Epidermal melanocyte (primary cell): ENCODE data around the gene SORT1.
"Not testable (repeated sequence)": the region's sequence is repeated elsewhere in the genome, so short reads cannot be mapped to it uniquely, and the experiment has no call there.

Source experiments
- DNase-seq: peaks from one replicate; pipeline ENCODE4 v3.0.0; 2011; ENCODE audit warnings: low spot score; ENCODE audit not compliant: insufficient read length

Gene SORT1

DNA sequence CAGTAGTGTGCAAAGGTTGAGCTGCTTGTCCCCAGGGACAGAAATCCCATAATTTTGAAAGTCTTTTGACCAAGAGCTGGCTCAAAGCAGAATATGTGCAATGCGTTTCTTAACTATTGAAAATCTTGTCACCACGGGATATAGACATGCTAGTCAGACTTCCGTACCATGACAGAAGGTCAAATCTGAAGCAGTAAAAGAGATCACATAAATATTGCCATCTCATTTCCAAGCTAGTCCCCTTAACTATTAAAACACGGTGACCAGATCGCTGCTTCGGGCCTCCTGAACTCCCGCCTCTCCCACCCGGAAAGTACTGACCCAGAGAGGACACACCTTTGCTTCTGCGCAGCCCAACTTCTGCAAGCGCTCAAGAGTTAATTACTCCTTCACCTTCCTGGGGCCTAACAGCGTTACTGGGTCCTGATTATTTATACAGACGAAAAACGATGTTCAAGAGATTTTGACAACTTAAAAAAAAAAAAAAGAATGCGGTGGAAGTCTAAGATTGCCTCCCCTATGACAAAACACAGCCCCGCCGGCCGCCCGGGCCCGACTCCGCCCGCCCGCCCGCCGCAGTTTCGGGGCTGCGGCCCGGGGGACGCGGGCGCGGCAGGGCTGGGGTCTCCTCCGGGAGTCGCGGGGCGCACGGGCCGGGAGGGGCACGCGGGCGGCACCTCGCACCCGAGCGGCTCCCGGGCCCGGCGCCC lies 692 bp downstream of the SORT1 start:
- no peak for DNase-seq

- DNase-seq: no peak
Measured at GRCh38 chr1:109396513-109396839, 1.2 kb downstream of the SORT1 start.

DNA sequence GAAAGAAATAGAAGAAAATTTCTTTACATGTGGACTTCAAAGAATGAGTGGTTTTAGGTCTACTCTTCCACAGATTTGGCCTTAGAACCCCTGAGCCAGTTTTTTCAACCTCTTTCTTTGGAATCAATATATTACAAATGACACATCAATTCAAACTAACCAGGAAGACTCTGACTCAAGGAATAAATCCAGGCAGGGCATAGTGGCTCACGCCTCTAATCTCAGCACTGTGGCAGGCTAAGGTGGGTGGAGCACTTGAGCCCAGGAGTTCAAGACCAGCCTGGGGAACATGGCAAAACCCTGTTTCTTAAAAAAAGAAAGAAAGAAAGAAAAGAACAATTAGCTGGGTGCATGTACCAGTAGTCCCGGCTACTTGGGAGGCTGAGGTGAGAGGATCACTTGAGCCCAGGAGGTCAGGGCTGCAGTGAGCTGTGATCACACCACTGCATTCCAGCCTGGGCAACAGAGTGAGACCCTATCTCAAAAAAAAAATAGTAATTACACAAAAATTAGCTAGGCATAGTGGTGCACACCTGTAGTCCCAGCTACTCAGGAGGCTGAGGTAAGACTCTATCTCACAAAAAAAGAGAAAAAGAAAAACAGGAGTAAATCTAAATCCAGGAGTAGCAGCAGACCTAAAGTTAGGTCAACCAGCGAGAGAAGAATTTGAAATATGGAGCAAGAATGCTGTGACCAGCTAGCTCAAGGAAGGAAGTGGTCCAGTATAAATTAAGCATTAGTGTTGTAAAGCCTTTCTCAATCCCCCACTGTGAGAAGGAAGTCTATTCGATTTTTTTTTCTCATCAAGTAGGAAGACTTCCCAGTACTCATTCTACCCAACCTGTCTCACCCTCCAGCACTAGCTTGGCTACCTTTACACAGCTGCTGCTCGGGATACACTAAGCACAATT lies 1.9 kb downstream of the SORT1 start:
- DNase-seq: no peak

DNA sequence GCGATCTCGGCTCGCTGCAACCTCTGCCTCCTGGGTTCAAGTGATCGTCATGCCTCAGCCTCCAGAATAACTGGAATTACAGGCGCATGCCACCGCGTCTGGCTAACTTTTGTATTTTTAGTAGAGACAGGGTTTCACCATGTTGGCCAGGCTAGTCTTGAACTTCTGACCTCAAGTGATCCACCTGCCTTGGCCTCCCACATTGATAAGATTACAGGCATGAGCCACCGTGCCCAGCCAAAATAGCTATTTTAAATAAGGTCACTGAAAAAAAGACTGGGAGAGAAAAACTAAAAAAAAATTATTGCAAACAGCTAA lies 2.5 kb downstream of the SORT1 start:
- not testable (repeated sequence) for DNase-seq

DNA sequence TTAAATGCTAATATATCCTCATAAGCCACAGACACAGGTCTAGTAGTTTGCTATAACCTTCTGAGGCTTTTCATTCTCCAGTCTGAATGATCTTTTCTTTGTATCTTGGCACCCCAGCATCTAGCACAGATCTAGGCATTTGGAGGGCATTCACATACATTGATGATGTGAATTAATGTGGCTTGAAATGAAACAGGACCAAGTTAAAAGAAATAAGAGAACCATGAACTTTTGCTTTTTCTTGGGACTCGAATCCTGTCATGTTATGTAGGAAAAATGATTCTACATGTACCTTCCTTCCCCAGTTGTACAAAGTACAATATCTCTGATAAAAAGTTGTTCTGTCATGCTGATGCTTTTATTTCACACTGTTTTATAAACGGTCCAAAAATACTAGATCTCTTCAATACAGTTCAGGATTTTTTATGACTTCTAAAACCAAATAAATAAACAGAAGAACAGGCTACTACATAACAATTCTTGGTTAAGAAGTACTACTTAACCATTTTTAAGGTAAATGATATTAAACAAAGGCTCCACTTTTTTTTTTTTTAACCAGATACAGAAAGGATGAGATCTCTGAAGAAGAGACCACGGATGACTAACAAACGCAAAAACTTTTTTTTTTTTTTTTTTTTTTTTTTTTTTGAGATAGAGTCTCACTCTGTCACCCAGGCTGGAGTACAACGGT lies 3.0 kb downstream of the SORT1 start:
- DNase-seq: no peak

- no peak for DNase-seq
Measured at GRCh38 chr1:109393617-109394233, 4.0 kb downstream of the SORT1 start.

GRCh38 chr1:109392788-109393616 lies 4.7 kb downstream of the SORT1 start:
- peak; percentile 68 for DNase-seq

- no peak for DNase-seq
Measured at GRCh38 chr1:109392037-109392787, 5.5 kb downstream of the SORT1 start.

DNA sequence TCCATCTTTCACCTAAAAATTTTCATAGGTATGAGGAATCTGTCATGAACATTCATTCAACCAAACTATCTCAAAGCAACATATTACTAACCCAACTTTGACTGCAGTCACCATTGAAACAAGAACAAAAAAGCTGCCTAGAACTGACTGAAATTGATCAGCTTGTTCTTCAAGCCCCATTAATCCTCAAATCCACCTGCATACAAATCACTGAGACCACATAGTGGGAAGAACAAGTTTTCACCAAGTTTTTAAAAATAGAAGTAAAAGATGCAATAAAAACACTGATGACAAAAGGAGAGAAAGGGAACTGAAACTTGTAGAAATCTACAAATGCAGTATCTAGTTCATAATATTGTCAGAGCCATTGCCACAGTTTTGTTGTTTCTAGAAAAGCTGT lies 6.1 kb downstream of the SORT1 start:
- DNase-seq: no peak

- DNase-seq: no peak
Measured at GRCh38 chr1:109391157-109391556, 6.6 kb downstream of the SORT1 start.

DNA sequence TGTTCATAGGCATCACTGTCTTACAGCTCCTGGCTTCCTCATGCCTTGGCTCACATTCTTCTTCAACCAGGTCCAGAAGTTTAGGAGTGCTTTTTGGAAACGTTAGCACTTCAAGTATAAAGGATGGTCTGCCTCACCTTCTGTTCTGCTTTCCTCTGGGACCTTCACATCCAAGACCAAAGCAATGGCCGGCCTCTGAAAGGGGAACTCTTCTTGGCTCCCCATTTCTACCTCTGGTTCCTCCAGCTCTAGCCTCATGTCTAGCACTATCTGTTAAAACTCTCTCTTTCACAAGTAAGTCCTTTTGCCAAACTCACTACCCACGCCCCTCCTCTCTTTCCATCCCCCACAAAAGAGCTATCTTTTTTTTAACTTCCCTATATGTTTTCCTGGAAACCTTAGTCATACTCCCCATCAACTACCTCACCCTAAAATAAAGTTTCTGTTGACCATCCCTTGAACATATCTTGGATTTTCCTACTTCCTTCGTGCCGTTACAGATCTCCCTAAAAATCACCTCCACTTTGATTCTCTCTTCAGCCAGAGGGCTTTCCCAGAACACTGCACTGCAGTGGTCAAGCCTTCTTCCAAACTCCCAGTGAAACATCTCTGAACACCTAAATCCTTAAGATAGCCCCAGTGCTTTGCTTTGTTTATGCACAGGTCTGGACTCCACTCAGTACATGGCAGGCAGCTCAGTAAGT lies 7.9 kb downstream of the SORT1 start:
- no peak for DNase-seq

- no peak for DNase-seq
Measured at GRCh38 chr1:109388884-109389637, 8.7 kb downstream of the SORT1 start.

GRCh38 chr1:109388208-109388711 lies 9.5 kb downstream of the SORT1 start:
- no peak for DNase-seq

- no peak for DNase-seq
Measured at GRCh38 chr1:109386054-109386717, 11.5 kb downstream of the SORT1 start.

DNA sequence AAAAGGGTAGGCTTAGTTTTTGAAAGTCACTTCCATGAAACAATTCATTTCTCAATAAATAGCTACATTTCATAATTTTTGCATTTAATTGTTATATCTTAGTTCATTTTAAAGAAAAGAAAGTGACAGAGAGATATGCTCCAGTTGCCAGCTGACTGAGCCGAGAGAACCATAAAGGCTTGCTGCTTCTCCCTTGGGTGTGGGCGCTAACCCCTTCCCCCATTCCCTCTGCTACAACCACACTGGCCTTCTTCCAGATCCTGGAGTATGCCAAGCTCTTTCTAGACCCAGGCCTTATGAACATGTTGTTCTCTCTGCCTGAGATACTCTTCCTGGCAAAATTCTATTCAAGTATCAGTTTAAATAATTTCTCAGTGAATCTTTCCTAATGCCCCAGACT lies 12.3 kb downstream of the SORT1 start:
- no peak for DNase-seq

GRCh38 chr1:109383854-109384253 lies 13.9 kb downstream of the SORT1 start:
- DNase-seq: no peak

- no peak for DNase-seq
Measured at GRCh38 chr1:109383087-109383779, 14.5 kb downstream of the SORT1 start.

DNA sequence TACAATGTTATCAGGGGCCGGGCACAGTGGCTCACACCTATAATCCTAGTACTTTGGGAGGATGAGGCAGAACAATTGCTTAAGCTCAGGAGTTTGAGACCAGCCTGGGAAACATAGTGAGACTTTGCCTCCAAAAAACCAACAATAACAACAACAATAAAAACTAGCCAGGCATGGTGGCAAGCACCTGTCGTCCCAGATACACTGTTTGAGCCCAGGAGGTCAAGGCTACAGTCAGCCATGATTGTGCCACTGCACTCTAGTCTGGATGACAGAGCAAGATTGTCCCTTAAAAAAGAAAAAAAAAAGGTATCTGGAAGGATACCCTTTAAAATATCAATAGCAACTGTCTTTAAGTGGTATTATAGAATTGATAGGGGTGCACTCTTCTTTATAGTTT lies 16.1 kb downstream of the SORT1 start:
- no peak for DNase-seq
